Measurements from ENCODE around the gene SURF2.

- TF ChIP-seq CTCF (IDR thresholded peaks at IDR 0.05) (no peak), POLR2A (IDR thresholded peaks at IDR 0.05) (no peak)
Observed at GRCh38 chr9:133331641-133332380, 24.5 kb upstream of the SURF2 start.

Data from heart left ventricle (tissue), 13 donors.